Astrocyte (in vitro differentiated cells and primary cell): Measurements from ENCODE around the gene PLA2G4D. TPM values are rescaled to one million over a fixed set of nuclear protein-coding genes. Genes with fewer than 3 reads are reported as not detected.
A peak's percentile ranks its signal among the peaks of the same experiment; 100 is the strongest.

Source experiments
- DNase-seq: peaks from one replicate; pipeline ENCODE4 v3.0.0-alpha.2; 2010; ENCODE audit warnings: low read depth
- FAIRE-seq: peaks from 2 replicates; lab custom pipeline; 2011; peaks lifted over from hg19 to GRCh38; lab: Jason Lieb, UNC
- H2AFZ ChIP-seq: 2 replicates; pipeline ENCODE4 v1.6.0; 2012; ENCODE audit warnings: low read depth, low read length, inconsistent platforms
- H3K27ac ChIP-seq: 2 replicates; pipeline ENCODE4 v1.5.1; 2011; ENCODE audit warnings: low read depth, low read length, inconsistent platforms
- H3K27me3 ChIP-seq: 2 replicates; pipeline ENCODE4 v1.6.0; 2011; ENCODE audit warnings: low read length, inconsistent platforms; ENCODE audit not compliant: insufficient read depth
- H3K36me3 ChIP-seq: 2 replicates; pipeline ENCODE4 v1.5.1; 2011; ENCODE audit warnings: low read length, inconsistent platforms; ENCODE audit not compliant: insufficient read depth
- H3K4me1 ChIP-seq: 2 replicates; pipeline ENCODE4 v1.5.1; 2011; ENCODE audit warnings: low read length, inconsistent platforms; ENCODE audit not compliant: insufficient read depth
- H3K4me2 ChIP-seq: 2 replicates; pipeline ENCODE4 v1.6.0; 2012; ENCODE audit warnings: low read length, inconsistent platforms
- H3K4me3 ChIP-seq: 2 replicates; pipeline ENCODE4 v1.5.1; 2011; ENCODE audit warnings: low read depth, mild to moderate bottlenecking, low read length, inconsistent platforms; ENCODE audit not compliant: insufficient read depth
- H3K79me2 ChIP-seq: 2 replicates; pipeline ENCODE4 v1.6.0; 2012; ENCODE audit warnings: mild to moderate bottlenecking, low read length, inconsistent platforms; ENCODE audit not compliant: insufficient read depth
- H3K9ac ChIP-seq: 2 replicates; pipeline ENCODE4 v1.6.0; 2012; ENCODE audit warnings: mild to moderate bottlenecking, low read length, inconsistent platforms
- H3K9me3 ChIP-seq: 2 replicates; pipeline ENCODE4 v1.5.1; 2012; ENCODE audit warnings: low read depth, mild to moderate bottlenecking, low read length, inconsistent platforms; ENCODE audit not compliant: insufficient read depth
- H4K20me1 ChIP-seq: 2 replicates; pipeline ENCODE4 v1.6.0; 2012; ENCODE audit warnings: low read length, inconsistent platforms; ENCODE audit not compliant: insufficient read depth
- H3K27ac Mint-ChIP-seq: one replicate; pipeline ENCODE4 v1.8.0; 2021; ENCODE audit warnings: mild to moderate bottlenecking, mixed read lengths; ENCODE audit not compliant: unreplicated experiment
- H3K27me3 Mint-ChIP-seq: one replicate; pipeline ENCODE4 v1.8.0; 2021; ENCODE audit warnings: low read depth, mixed read lengths; ENCODE audit not compliant: unreplicated experiment
- H3K36me3 Mint-ChIP-seq: one replicate; pipeline ENCODE4 v1.8.0; 2021; ENCODE audit warnings: low read depth, mixed read lengths; ENCODE audit not compliant: unreplicated experiment
- H3K4me1 Mint-ChIP-seq: one replicate; pipeline ENCODE4 v1.8.0; 2021; ENCODE audit warnings: low read depth, mixed read lengths; ENCODE audit not compliant: unreplicated experiment
- H3K4me3 Mint-ChIP-seq: one replicate; pipeline ENCODE4 v1.8.0; 2021; ENCODE audit warnings: mild to moderate bottlenecking, moderate library complexity, mixed read lengths; ENCODE audit not compliant: unreplicated experiment
- H3K9me3 Mint-ChIP-seq: one replicate; pipeline ENCODE4 v1.8.0; 2021; ENCODE audit warnings: mild to moderate bottlenecking, mixed read lengths; ENCODE audit not compliant: unreplicated experiment
- EZH2 ChIP-seq: IDR thresholded peaks from 2 replicates; pipeline ENCODE4 v1.6.1; 2012; ENCODE audit warnings: mild to moderate bottlenecking, low read length, inconsistent platforms; ENCODE audit not compliant: insufficient read depth
- total RNA-seq: library from RNA; stranded (reverse); gene quantifications from 2 replicates; pipeline ENCODE4 v1.2.1, GENCODE V29; 2021
- TF ChIP-seq, protein P1 (sequence below): IDR thresholded peaks from 2 replicates; pipeline ENCODE4 v1.5.1; 2011; ENCODE audit warnings: low read depth, mild to moderate bottlenecking, inconsistent platforms, low read length, moderate library complexity; ENCODE audit not compliant: insufficient read depth

Gene PLA2G4D
- total RNA-seq, 1 donor from 2014 or later, result not detected

DNA sequence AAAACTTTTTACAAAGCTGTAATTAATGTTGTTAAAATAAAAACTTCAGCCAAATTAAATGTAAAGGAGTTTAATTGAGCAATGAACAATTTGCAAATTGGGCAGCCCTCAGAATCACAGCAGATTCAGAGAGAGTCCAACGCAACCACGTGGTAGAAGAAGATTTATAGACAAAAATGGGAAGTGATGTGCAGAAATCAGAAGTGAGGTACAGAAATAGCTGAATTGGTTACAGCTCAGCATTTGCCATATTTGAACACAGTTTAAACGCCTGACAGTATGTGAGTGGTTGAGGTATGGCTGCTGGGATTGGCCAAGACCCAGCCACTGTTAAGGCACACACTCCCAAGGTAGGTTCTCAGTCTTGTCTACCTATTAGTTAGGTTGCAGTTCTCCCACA, 14.4 kb upstream of the PLA2G4D start:
- Mint-ChIP-seq H3K27me3 (peaks cover 8% of the 10 kb centered on the region), H3K4me3 (no peak overlapping the region), H3K27ac (no peak overlapping the region), H3K9me3 (no peaks in the 10 kb centered on the region), H3K36me3 (no peaks in the 10 kb centered on the region), H3K4me1 (peaks cover 2% of the 10 kb centered on the region)
- H3K79me2 ChIP-seq, result no peaks in the 10 kb centered on the region
- H3K9me3 ChIP-seq, result no peaks in the 10 kb centered on the region
- no peak for TF ChIP-seq EZH2
- TF ChIP-seq, protein P1, sequence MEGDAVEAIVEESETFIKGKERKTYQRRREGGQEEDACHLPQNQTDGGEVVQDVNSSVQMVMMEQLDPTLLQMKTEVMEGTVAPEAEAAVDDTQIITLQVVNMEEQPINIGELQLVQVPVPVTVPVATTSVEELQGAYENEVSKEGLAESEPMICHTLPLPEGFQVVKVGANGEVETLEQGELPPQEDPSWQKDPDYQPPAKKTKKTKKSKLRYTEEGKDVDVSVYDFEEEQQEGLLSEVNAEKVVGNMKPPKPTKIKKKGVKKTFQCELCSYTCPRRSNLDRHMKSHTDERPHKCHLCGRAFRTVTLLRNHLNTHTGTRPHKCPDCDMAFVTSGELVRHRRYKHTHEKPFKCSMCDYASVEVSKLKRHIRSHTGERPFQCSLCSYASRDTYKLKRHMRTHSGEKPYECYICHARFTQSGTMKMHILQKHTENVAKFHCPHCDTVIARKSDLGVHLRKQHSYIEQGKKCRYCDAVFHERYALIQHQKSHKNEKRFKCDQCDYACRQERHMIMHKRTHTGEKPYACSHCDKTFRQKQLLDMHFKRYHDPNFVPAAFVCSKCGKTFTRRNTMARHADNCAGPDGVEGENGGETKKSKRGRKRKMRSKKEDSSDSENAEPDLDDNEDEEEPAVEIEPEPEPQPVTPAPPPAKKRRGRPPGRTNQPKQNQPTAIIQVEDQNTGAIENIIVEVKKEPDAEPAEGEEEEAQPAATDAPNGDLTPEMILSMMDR, result no peak
- H2AFZ ChIP-seq, result no peak overlapping the region
- no peak overlapping the region for H3K9ac ChIP-seq
- H3K36me3 ChIP-seq, result no peaks in the 10 kb centered on the region
- H3K4me2 ChIP-seq, result no peak overlapping the region
- DNase-seq, result no peak
- no peak overlapping the region for H3K4me3 ChIP-seq
- H3K27me3 ChIP-seq, result peaks cover 25% of the 10 kb centered on the region
- H3K27ac ChIP-seq, result no peak overlapping the region
- no peaks in the 10 kb centered on the region for H3K4me1 ChIP-seq
- H4K20me1 ChIP-seq, result no peaks in the 10 kb centered on the region
- no peak for FAIRE-seq

DNA sequence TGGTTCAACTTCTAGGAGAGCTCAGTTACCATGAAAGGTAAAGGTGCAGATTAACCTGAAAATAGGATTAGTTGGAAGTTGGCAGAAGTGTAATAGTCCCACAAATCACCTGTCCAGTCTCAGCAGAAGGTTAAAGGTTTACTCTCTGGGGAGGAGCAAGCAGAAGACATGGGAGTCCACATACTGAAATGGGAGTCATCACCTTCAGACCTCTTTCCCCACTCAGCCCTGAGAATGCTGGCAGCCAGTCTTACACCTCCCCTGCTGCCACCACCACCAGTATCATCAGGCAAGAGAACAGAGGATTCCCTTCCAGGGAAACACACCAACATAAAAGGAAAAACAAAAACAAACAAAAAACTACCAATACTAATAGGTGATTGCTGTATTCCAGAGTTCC, 13.8 kb upstream of the PLA2G4D start:
- H3K79me2 ChIP-seq, result no peaks in the 10 kb centered on the region
- no peak overlapping the region for H3K4me3 ChIP-seq
- TF ChIP-seq, protein P1, result no peak
- TF ChIP-seq EZH2, result no peak
- no peak overlapping the region for H3K27ac ChIP-seq
- H2AFZ ChIP-seq, result no peak overlapping the region
- H3K4me2 ChIP-seq, result no peak overlapping the region
- H3K4me3 Mint-ChIP-seq, result no peak overlapping the region
- no peaks in the 10 kb centered on the region for H3K9me3 Mint-ChIP-seq
- H3K36me3 Mint-ChIP-seq, result no peaks in the 10 kb centered on the region
- H3K27me3 Mint-ChIP-seq, result peaks cover 8% of the 10 kb centered on the region
- H3K27ac Mint-ChIP-seq, result no peak overlapping the region
- FAIRE-seq, result no peak
- DNase-seq, result no peak
- H4K20me1 ChIP-seq, result no peaks in the 10 kb centered on the region
- peaks cover 25% of the 10 kb centered on the region for H3K27me3 ChIP-seq
- no peaks in the 10 kb centered on the region for H3K36me3 ChIP-seq
- H3K4me1 Mint-ChIP-seq, result peaks cover 2% of the 10 kb centered on the region
- H3K9me3 ChIP-seq, result no peaks in the 10 kb centered on the region
- no peaks in the 10 kb centered on the region for H3K4me1 ChIP-seq
- no peak overlapping the region for H3K9ac ChIP-seq

DNA sequence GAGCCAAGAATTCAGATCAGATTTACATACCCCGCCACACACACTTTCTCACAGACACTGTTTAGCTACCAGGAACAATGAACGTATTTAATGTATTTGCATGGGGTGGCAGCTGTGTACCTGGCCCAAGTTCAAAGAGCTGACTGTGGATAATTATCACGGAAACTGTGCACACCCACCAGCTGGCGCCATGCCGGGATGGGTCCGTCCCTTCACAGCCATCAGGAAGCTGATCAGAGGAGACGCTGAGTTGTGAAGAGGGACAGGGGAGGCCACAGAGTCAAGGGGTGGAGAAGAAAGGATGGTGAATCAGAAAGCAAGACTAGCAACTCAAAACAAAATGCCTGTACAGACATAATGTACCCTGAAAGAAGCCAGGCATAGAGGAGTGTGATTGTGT, 13.1 kb upstream of the PLA2G4D start:
- Histone ChIP-seq H3K36me3 (no peaks in the 10 kb centered on the region), H3K79me2 (no peaks in the 10 kb centered on the region), H2AFZ (peak overlapping the region; percentile 23), H4K20me1 (no peaks in the 10 kb centered on the region), H3K4me1 (no peaks in the 10 kb centered on the region), H3K4me2 (peak overlapping the region; percentile 68), H3K4me3 (no peak overlapping the region), H3K27ac (no peak overlapping the region), H3K9me3 (no peaks in the 10 kb centered on the region), H3K27me3 (peaks cover 24% of the 10 kb centered on the region), H3K9ac (no peak overlapping the region)
- Mint-ChIP-seq H3K27ac (no peak overlapping the region), H3K36me3 (no peaks in the 10 kb centered on the region), H3K27me3 (peaks cover 6% of the 10 kb centered on the region), H3K4me1 (peaks cover 4% of the 10 kb centered on the region), H3K9me3 (no peaks in the 10 kb centered on the region), H3K4me3 (no peak overlapping the region)
- no peak for FAIRE-seq
- DNase-seq, result no peak
- TF ChIP-seq, protein P1, result no peak
- TF ChIP-seq EZH2, result no peak
